GM23248 (cell line): ENCODE measurements around the gene HECTD1. TPM values are rescaled to one million over a fixed set of nuclear protein-coding genes. Genes with fewer than 3 reads are reported as not detected.
A peak's percentile ranks its signal among the peaks of the same experiment; 100 is the strongest.

ENCODE experiments used
- DNase-seq: peaks from one replicate; pipeline ENCODE4 v3.0.0-alpha.2; 2015
- H2AFZ ChIP-seq: fragments of 200-600 bp; sonication (generic); 2 replicates; pipeline ENCODE4 v1.6.1; 2016; ENCODE audit warnings: antibody characterized with exemption
- H3F3A ChIP-seq: fragments of 200-600 bp; sonication (generic); 2 replicates; pipeline ENCODE4 v1.6.1; 2016; ENCODE audit warnings: mild to moderate bottlenecking, antibody characterized with exemption, mixed run types; ENCODE audit not compliant: insufficient read depth
- H3K27ac ChIP-seq: fragments of 200-600 bp; sonication (generic); 2 replicates; pipeline ENCODE4 v1.5.1; 2016; ENCODE audit warnings: mild to moderate bottlenecking
- H3K27me3 ChIP-seq: fragments of 200-600 bp; sonication (generic); replicated peaks from 2 replicates; pipeline ENCODE4 v1.6.1; 2016; ENCODE audit warnings: mild to moderate bottlenecking; ENCODE audit not compliant: insufficient read depth
- H3K36me3 ChIP-seq: fragments of 200-600 bp; sonication (generic); 2 replicates; pipeline ENCODE4 v1.6.1; 2016; ENCODE audit warnings: low read depth, mild to moderate bottlenecking
- H3K4me1 ChIP-seq: fragments of 200-600 bp; sonication (generic); 2 replicates; pipeline ENCODE4 v1.6.1; 2016; ENCODE audit warnings: mild to moderate bottlenecking; ENCODE audit not compliant: insufficient read depth
- H3K4me2 ChIP-seq: fragments of 200-600 bp; sonication (generic); one replicate; pipeline ENCODE4 v1.6.1; 2016; ENCODE audit warnings: mild to moderate bottlenecking; ENCODE audit not compliant: unreplicated experiment
- H3K4me3 ChIP-seq: fragments of 200-600 bp; sonication (generic); 2 replicates; pipeline ENCODE4 v1.5.1; 2016; ENCODE audit warnings: mild to moderate bottlenecking
- H3K79me2 ChIP-seq: fragments of 200-600 bp; sonication (generic); 2 replicates; pipeline ENCODE4 v1.6.1; 2016; ENCODE audit warnings: mild to moderate bottlenecking; ENCODE audit not compliant: insufficient read depth
- H3K9ac ChIP-seq: fragments of 200-600 bp; sonication (generic); 2 replicates; pipeline ENCODE4 v1.6.1; 2016; ENCODE audit warnings: mild to moderate bottlenecking
- H3K9me2 ChIP-seq: fragments of 200-600 bp; sonication (generic); 2 replicates; pipeline ENCODE4 v1.6.1; 2016; ENCODE audit warnings: mixed run types, mild to moderate bottlenecking, moderate library complexity; ENCODE audit not compliant: insufficient read depth
- H3K9me3 ChIP-seq: fragments of 200-600 bp; sonication (generic); one replicate; pipeline ENCODE4 v1.6.1; 2017; ENCODE audit warnings: low read depth
- H4K20me1 ChIP-seq: fragments of 200-600 bp; sonication (generic); 2 replicates; pipeline ENCODE4 v1.6.0; 2016; ENCODE audit not compliant: insufficient read depth
- EZH2 ChIP-seq: fragments of 200-600 bp; sonication (generic); IDR thresholded peaks from 2 replicates; pipeline ENCODE4 v1.6.1; 2018; ENCODE audit warnings: antibody characterized with exemption, mild to moderate bottlenecking; ENCODE audit not compliant: insufficient read depth, poor library complexity, severe bottlenecking
- EZH2phosphoT487 ChIP-seq: fragments of 200-600 bp; sonication (generic); IDR thresholded peaks from 2 replicates; pipeline ENCODE4 v1.6.1; 2018; ENCODE audit warnings: antibody characterized with exemption, moderate library complexity, mild to moderate bottlenecking, low read depth; ENCODE audit not compliant: insufficient read depth
- WGBS, 2 experiments: methylation state at CpG; one replicate each; pipeline ENCODE4 v1.1.6; 2015 to 2017; ENCODE audit warnings: low lambda C conversion rate in 2 of 2, low coverage in 1 of 2; ENCODE audit errors: missing lambda C conversion rate in 2 of 2; 5-methylcytosine and 5-hydroxymethylcytosine counted together
- in situ Hi-C: fragments of 300-500 bp; cut with MboI; formaldehyde crosslinking; loops from 2 replicates; pipeline ENCODE4 v1.15.0; 2020
- polyA plus RNA-seq: library from polyadenylated mRNA; unstranded; fragments of >200 nt; fragmentation: Nextera tagmentation; extraction: Ambion mirVana; gene quantifications from 2 replicates; pipeline ENCODE4 v1.2.1, GENCODE V29; 2016
- total RNA-seq: library from RNA; depleted of rRNA; stranded (reverse); fragments of >200 nt; shearing (Covaris generic); gene quantifications from 2 replicates; pipeline ENCODE4 v1.2.3, GENCODE V29; 2014

HECTD1 gene
- total and polyA plus RNA-seq, 2 experiments from 2014 or later = 44.5 to 145 TPM

- H3K27me3 ChIP-seq = no peaks in the 10 kb centered on the region
- TF ChIP-seq EZH2 (no peak), EZH2phosphoT487 (no peak)
- DNase-seq = peak; percentile 98
- H3K9me3 ChIP-seq = no peaks in the 10 kb centered on the region
- peaks cover 19% of the 10 kb centered on the region for H3K4me1 ChIP-seq
- in situ Hi-C loops = no loop called here
- WGBS, 2 experiments = 48% methylated on average over 17 of the region's 17 CpGs
- H3F3A ChIP-seq = peaks cover 13% of the 10 kb centered on the region; the same call in 1 of the 2 replicates
- H3K36me3 ChIP-seq = no peaks in the 10 kb centered on the region
- H3K27ac ChIP-seq = peak overlapping the region; percentile 77
- peak overlapping the region; percentile 76 for H3K4me2 ChIP-seq
- H3K79me2 ChIP-seq = no peaks in the 10 kb centered on the region
- no peaks in the 10 kb centered on the region for H3K9me2 ChIP-seq
- H2AFZ ChIP-seq = peak overlapping the region; percentile 71
- peak overlapping the region; percentile 60 for H3K4me3 ChIP-seq
- H3K9ac ChIP-seq = peak overlapping the region; percentile 64
- H4K20me1 ChIP-seq = no peaks in the 10 kb centered on the region
These were observed 22.3 kb upstream of the HECTD1 start for GRCh38 chr14:31229638-31230572.

- peak overlapping the region; percentile 77 for H3K27ac ChIP-seq
- no peak overlapping the region for H3K4me3 ChIP-seq
- H3K27me3 ChIP-seq = no peaks in the 10 kb centered on the region
- no peak for TF ChIP-seq EZH2
- no peak for TF ChIP-seq EZH2phosphoT487
- H3K9me2 ChIP-seq = no peaks in the 10 kb centered on the region
- peak overlapping the region; percentile 76 for H3K4me2 ChIP-seq
- H3K36me3 ChIP-seq = no peaks in the 10 kb centered on the region
- H4K20me1 ChIP-seq = no peaks in the 10 kb centered on the region
- H3F3A ChIP-seq = peaks cover 13% of the 10 kb centered on the region; the same call in 1 of the 2 replicates
- no peaks in the 10 kb centered on the region for H3K9me3 ChIP-seq
- no peaks in the 10 kb centered on the region for H3K79me2 ChIP-seq
- H2AFZ ChIP-seq = peak overlapping the region; percentile 71; the same call in 1 of the 2 replicates
- peaks cover 19% of the 10 kb centered on the region for H3K4me1 ChIP-seq
- peak overlapping the region; percentile 64 for H3K9ac ChIP-seq
- no peak for DNase-seq
- in situ Hi-C loops = no loop called here
These were observed 21.4 kb upstream of the HECTD1 start for GRCh38 chr14:31229009-31229408.

DNA sequence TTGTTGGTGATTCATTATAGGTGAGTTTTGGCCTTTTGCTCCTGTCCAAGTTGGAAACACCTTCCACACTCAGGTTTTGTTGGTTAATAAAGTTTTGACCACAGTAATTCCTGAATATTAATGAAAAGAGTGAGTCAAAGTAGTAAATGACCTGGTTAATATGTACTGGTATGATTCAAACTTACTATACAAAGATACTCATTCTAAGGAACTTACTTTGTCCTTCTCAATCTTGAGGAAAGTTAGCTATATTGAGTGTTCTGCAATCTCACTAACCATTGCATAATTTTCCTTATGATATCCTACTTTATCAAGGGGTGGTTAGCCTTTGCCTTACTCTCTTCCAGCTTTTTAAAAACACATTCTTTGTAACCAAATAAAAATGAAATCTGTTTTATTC is 20.9 kb upstream of the HECTD1 start:
- 0 out of 2 replicates have a peak overlapping the region, but pooled peaks have one; percentile 71 for H2AFZ ChIP-seq
- H3K4me1 ChIP-seq = peaks cover 19% of the 10 kb centered on the region
- TF ChIP-seq EZH2 (no peak), EZH2phosphoT487 (no peak)
- no peaks in the 10 kb centered on the region for H3K79me2 ChIP-seq
- no peak overlapping the region for H3K9ac ChIP-seq
- no peak overlapping the region for H3K4me3 ChIP-seq
- no peaks in the 10 kb centered on the region for H3K9me3 ChIP-seq
- peaks cover 13% of the 10 kb centered on the region; the same call in 1 of the 2 replicates for H3F3A ChIP-seq
- H3K36me3 ChIP-seq = no peaks in the 10 kb centered on the region
- in situ Hi-C loops = no loop called here
- no peaks in the 10 kb centered on the region for H4K20me1 ChIP-seq
- no peak overlapping the region for H3K4me2 ChIP-seq
- no peaks in the 10 kb centered on the region for H3K27me3 ChIP-seq
- DNase-seq = peak; percentile 23
- peak overlapping the region; percentile 77 for H3K27ac ChIP-seq
- no peaks in the 10 kb centered on the region for H3K9me2 ChIP-seq

GRCh38 chr14:31224808-31225207 is 17.2 kb upstream of the HECTD1 start:
- DNase-seq = no peak
- Histone ChIP-seq H3K4me2 (no peak overlapping the region), H2AFZ (no peak overlapping the region), H3K9me3 (no peaks in the 10 kb centered on the region), H4K20me1 (no peaks in the 10 kb centered on the region), H3K4me1 (peaks cover 14% of the 10 kb centered on the region), H3K9me2 (no peaks in the 10 kb centered on the region), H3K27me3 (no peaks in the 10 kb centered on the region), H3K79me2 (no peaks in the 10 kb centered on the region), H3F3A (peaks cover 13% of the 10 kb centered on the region; the same call in 1 of the 2 replicates), H3K27ac (no peak overlapping the region), H3K9ac (no peak overlapping the region), H3K4me3 (no peak overlapping the region), H3K36me3 (no peaks in the 10 kb centered on the region)
- TF ChIP-seq EZH2phosphoT487 (no peak), EZH2 (no peak)
- in situ Hi-C loops = no loop called here
- WGBS, 2 experiments = 0 to 21% methylated on average over 1 of the region's 1 CpG
